ENCODE data around the gene PCDH10.
A peak's percentile ranks its signal among the peaks of the same experiment; 100 is the strongest.

PCDH10 gene

DNA sequence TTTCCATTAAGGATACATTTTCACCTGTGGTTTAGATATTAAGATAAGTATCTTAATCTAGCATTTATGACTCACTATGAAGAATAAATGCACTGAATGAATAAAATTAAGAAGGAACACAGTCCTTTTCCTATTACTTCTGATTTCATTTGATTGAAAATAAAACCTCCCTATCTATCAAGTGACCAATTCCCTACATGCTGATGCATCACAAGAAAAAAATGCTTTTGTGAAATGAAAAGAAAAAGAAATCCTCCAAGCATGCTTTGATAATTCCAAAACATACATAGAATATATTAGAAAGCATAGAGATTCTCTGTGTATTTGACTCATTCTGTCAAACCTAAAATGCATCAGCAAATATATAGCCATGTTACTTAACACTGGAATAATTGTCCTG, 37.1 kb downstream of the PCDH10 start:
- TF ChIP-seq, protein P1, sequence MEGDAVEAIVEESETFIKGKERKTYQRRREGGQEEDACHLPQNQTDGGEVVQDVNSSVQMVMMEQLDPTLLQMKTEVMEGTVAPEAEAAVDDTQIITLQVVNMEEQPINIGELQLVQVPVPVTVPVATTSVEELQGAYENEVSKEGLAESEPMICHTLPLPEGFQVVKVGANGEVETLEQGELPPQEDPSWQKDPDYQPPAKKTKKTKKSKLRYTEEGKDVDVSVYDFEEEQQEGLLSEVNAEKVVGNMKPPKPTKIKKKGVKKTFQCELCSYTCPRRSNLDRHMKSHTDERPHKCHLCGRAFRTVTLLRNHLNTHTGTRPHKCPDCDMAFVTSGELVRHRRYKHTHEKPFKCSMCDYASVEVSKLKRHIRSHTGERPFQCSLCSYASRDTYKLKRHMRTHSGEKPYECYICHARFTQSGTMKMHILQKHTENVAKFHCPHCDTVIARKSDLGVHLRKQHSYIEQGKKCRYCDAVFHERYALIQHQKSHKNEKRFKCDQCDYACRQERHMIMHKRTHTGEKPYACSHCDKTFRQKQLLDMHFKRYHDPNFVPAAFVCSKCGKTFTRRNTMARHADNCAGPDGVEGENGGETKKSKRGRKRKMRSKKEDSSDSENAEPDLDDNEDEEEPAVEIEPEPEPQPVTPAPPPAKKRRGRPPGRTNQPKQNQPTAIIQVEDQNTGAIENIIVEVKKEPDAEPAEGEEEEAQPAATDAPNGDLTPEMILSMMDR (IDR thresholded peaks at IDR 0.05; ENCODE audit: poor library complexity, severe bottlenecking), result no peak
- no peak overlapping the region for H3K4me3 ChIP-seq (ENCODE audit: severe bottlenecking)
- ATAC-seq (ENCODE audit: low read depth) (no peak; the same call in 2 of the 3 replicates), DNase-seq (ENCODE audit: low spot score) (no peak)
- peaks cover 6% of the 10 kb centered on the region for H3K4me1 ChIP-seq (ENCODE audit: insufficient read depth, poor library complexity, severe bottlenecking)
- no peaks in the 10 kb centered on the region for H3K9me3 ChIP-seq (ENCODE audit: severe bottlenecking)
- H3K27ac ChIP-seq (ENCODE audit: poor library complexity, severe bottlenecking), result peak overlapping the region; percentile 39
- H3K27me3 ChIP-seq (ENCODE audit: insufficient read depth, poor library complexity, severe bottlenecking), result no peaks in the 10 kb centered on the region
- no peaks in the 10 kb centered on the region for H3K36me3 ChIP-seq (ENCODE audit: low read depth)

DNA sequence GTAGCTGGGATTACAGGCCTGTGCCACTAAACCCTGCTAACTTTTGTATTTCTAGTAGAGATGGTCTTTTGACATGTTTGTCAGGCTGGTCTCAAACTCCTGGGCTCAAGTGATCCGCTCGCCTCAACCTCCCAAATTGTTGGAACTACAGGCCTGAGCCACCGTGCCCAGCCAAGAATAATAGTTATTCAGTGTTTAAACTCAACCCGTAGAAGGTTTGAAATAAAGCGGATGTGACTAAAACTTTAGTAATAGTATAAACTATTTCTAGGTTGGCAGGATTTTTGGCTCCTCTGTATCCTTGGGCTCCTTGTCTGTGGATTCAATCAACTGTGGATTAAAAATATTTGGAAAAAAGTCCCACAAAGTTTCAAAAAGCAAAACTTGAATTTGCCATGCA, 37.8 kb downstream of the PCDH10 start:
- Histone ChIP-seq H3K27ac (ENCODE audit: poor library complexity, severe bottlenecking) (peak overlapping the region; percentile 39), H3K4me3 (ENCODE audit: severe bottlenecking) (no peak overlapping the region)

GRCh38 chr4:133188433-133189146, 39.5 kb downstream of the PCDH10 start:
- no peak for DNase-seq (ENCODE audit: low spot score)
- ATAC-seq (ENCODE audit: low read depth), result no peak
- Histone ChIP-seq H3K4me1 (ENCODE audit: insufficient read depth, poor library complexity, severe bottlenecking) (peaks cover 6% of the 10 kb centered on the region), H3K27me3 (ENCODE audit: insufficient read depth, poor library complexity, severe bottlenecking) (no peaks in the 10 kb centered on the region), H3K36me3 (ENCODE audit: low read depth) (no peaks in the 10 kb centered on the region), H3K4me3 (ENCODE audit: severe bottlenecking) (no peak overlapping the region), H3K27ac (ENCODE audit: poor library complexity, severe bottlenecking) (no peak overlapping the region), H3K9me3 (ENCODE audit: severe bottlenecking) (no peaks in the 10 kb centered on the region)
- TF ChIP-seq, protein P1 (IDR thresholded peaks at IDR 0.05; ENCODE audit: poor library complexity, severe bottlenecking), result no peak

More for the DNA sequence above, 37.8 kb downstream of the PCDH10 start:
- Histone ChIP-seq H3K9me3 (ENCODE audit: severe bottlenecking) (no peaks in the 10 kb centered on the region), H3K27me3 (ENCODE audit: insufficient read depth, poor library complexity, severe bottlenecking) (no peaks in the 10 kb centered on the region), H3K36me3 (ENCODE audit: low read depth) (no peaks in the 10 kb centered on the region), H3K4me1 (ENCODE audit: insufficient read depth, poor library complexity, severe bottlenecking) (peaks cover 6% of the 10 kb centered on the region)
- no peak for DNase-seq (ENCODE audit: low spot score)
- peak; percentile 54 for ATAC-seq (ENCODE audit: low read depth)
- TF ChIP-seq, protein P1 (IDR thresholded peaks at IDR 0.05; ENCODE audit: poor library complexity, severe bottlenecking), result no peak

DNA sequence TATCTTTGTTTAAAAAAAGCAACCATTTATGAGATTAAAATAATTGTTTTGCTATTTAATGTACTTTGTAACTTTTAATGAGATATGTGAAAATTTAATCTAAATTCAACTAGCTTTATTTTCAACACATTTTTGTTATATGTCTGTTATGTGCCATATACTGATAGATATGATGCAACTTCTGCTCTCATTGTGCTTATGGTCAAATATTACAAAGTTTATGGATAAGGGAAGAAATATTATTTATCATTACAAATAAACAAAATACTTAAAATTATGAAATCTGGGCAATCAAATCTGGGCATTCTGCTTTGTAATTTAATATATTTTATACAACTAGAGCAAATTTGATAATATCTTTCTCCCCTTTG, 40.0 kb downstream of the PCDH10 start:
- Histone ChIP-seq H3K27ac (ENCODE audit: poor library complexity, severe bottlenecking) (no peak overlapping the region), H3K4me1 (ENCODE audit: insufficient read depth, poor library complexity, severe bottlenecking) (peaks cover 6% of the 10 kb centered on the region), H3K4me3 (ENCODE audit: severe bottlenecking) (no peak overlapping the region), H3K27me3 (ENCODE audit: insufficient read depth, poor library complexity, severe bottlenecking) (no peaks in the 10 kb centered on the region), H3K36me3 (ENCODE audit: low read depth) (no peaks in the 10 kb centered on the region), H3K9me3 (ENCODE audit: severe bottlenecking) (no peaks in the 10 kb centered on the region)
- TF ChIP-seq, protein P1 (IDR thresholded peaks at IDR 0.05; ENCODE audit: poor library complexity, severe bottlenecking), result no peak
- DNase-seq (ENCODE audit: low spot score), result no peak
- ATAC-seq (ENCODE audit: low read depth), result no peak

DNA sequence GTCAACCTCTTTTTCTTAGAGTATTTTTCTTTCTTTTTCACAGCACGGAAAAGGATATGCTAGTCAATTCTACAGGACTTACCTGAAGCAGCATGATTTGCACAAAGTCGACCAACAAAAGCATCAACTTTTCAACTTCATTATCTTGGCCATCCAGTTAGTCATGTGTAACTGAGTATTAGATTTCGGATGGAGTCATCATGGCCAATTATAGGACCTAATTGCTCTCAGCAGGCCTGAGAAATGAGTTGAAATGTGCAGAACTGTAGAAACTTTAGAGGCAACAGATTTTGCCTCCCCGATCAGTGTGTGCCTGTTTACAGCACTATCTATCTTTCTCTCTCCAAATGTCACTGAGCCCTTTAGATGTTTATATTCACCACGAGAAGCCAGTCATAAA, 41.0 kb downstream of the PCDH10 start:
- Histone ChIP-seq H3K27ac (ENCODE audit: poor library complexity, severe bottlenecking) (no peak overlapping the region), H3K9me3 (ENCODE audit: severe bottlenecking) (no peaks in the 10 kb centered on the region), H3K36me3 (ENCODE audit: low read depth) (no peaks in the 10 kb centered on the region), H3K4me3 (ENCODE audit: severe bottlenecking) (no peak overlapping the region), H3K4me1 (ENCODE audit: insufficient read depth, poor library complexity, severe bottlenecking) (peaks cover 6% of the 10 kb centered on the region), H3K27me3 (ENCODE audit: insufficient read depth, poor library complexity, severe bottlenecking) (no peaks in the 10 kb centered on the region)
- DNase-seq (ENCODE audit: low spot score) (no peak), ATAC-seq (ENCODE audit: low read depth) (no peak)
- TF ChIP-seq, protein P1 (IDR thresholded peaks at IDR 0.05; ENCODE audit: poor library complexity, severe bottlenecking), result no peak

All from RWPE2 (cell line).